K562 (cell line): ENCODE measurements around the gene LDLRAD3. TPM values are rescaled to one million over a fixed set of nuclear protein-coding genes. Genes with fewer than 3 reads are reported as not detected.

ENCODE experiments used
- ARID1B ChIP-seq: fragments of 450-650 bp; IDR thresholded peaks from 2 replicates; pipeline ENCODE4 v1.6.1; 2016; ENCODE audit warnings: antibody characterized with exemption, mild to moderate bottlenecking, inconsistent platforms
- CBFA2T2 ChIP-seq: fragments of 450-650 bp; conservative IDR thresholded peaks from 2 replicates; pipeline ENCODE4 v1.6.1; 2017; ENCODE audit warnings: mild to moderate bottlenecking
- CBFA2T3 ChIP-seq: fragments of 450-650 bp; IDR thresholded peaks from 2 replicates; pipeline ENCODE4 v1.6.1; 2017
- CTBP1 ChIP-seq: fragments of 450-650 bp; IDR thresholded peaks from 2 replicates; pipeline ENCODE4 v1.6.1; 2016; ENCODE audit warnings: borderline replicate concordance
- ELF4 ChIP-seq: fragments of 450-650 bp; formaldehyde crosslinking; IDR thresholded peaks from 2 replicates; pipeline ENCODE4 v1.4.0; 2022; ENCODE audit warnings: missing genetic modification characterization
- EP300 ChIP-seq: IDR thresholded peaks from 2 replicates; pipeline ENCODE4 v1.6.1; 2012; ENCODE audit warnings: low read length, improper control_type of control experiment
- FOSL1 ChIP-seq: fragments of 200-800 bp; sonication (Bioruptor generic); conservative IDR thresholded peaks from 2 replicates; pipeline ENCODE4 v1.6.1; 2016; ENCODE audit warnings: missing genetic modification characterization, missing compliant biosample characterization
- GATA2 ChIP-seq: sonication (generic); formaldehyde crosslinking; IDR thresholded peaks from 2 replicates; pipeline ENCODE4 v1.4.0; 2020; ENCODE audit warnings: mild to moderate bottlenecking, missing genetic modification reagents
- HDAC1 ChIP-seq, 2 experiments: fragments of 450-650 bp; IDR thresholded peaks; 2 replicates each; pipeline ENCODE4 v1.6.1; 2016 to 2017; ENCODE audit warnings: inconsistent platforms in 1 of 2, mild to moderate bottlenecking in 1 of 2, moderate library complexity in 1 of 2
- KDM1A ChIP-seq, 2 experiments: fragments of 450-650 bp; IDR thresholded peaks; 2 replicates each; pipeline ENCODE4 v1.6.1; 2016; ENCODE audit warnings: mild to moderate bottlenecking in 2 of 2
- KLF10 ChIP-seq: fragments of 250-450 bp; sonication (Bioruptor Pico); IDR thresholded peaks from 2 replicates; pipeline ENCODE4 v1.6.1; 2021; ENCODE audit warnings: matching md5 sums
- LEF1 ChIP-seq: fragments of 450-650 bp; IDR thresholded peaks from 2 replicates; pipeline ENCODE4 v1.6.1; 2016; ENCODE audit warnings: mild to moderate bottlenecking
- MECOM ChIP-seq: fragments of 250-450 bp; sonication (Bioruptor Pico); IDR thresholded peaks from 2 replicates; pipeline ENCODE4 v1.8.0; 2022; ENCODE audit warnings: inconsistent platforms
- NCOA1 ChIP-seq: fragments of 450-650 bp; IDR thresholded peaks from 2 replicates; pipeline ENCODE4 v1.6.1; 2016; ENCODE audit warnings: low read depth
- NCOR1 ChIP-seq: fragments of 450-650 bp; IDR thresholded peaks from 2 replicates; pipeline ENCODE4 v1.6.1; 2016; ENCODE audit warnings: mild to moderate bottlenecking, moderate library complexity
- NFIC ChIP-seq: fragments of 450-650 bp; IDR thresholded peaks from 2 replicates; pipeline ENCODE4 v1.6.1; 2017; ENCODE audit warnings: mild to moderate bottlenecking, inconsistent platforms
- NFRKB ChIP-seq: fragments of 450-650 bp; IDR thresholded peaks from 2 replicates; pipeline ENCODE4 v1.6.1; 2016; ENCODE audit warnings: low read depth
- NR2C1 ChIP-seq, 2 experiments: fragments of 450-650 bp; IDR thresholded peaks; 2 replicates each; pipeline ENCODE4 v1.6.1; 2017; ENCODE audit warnings: mild to moderate bottlenecking in 2 of 2, antibody characterized with exemption in 1 of 2, inconsistent platforms in 1 of 2, missing compliant biosample characterization in 1 of 2, missing genetic modification characterization in 1 of 2
- SMARCA4 ChIP-seq: fragments of 450-650 bp; IDR thresholded peaks from 2 replicates; pipeline ENCODE4 v1.6.1; 2016
- TCF3 ChIP-seq: sonication (generic); formaldehyde crosslinking; IDR thresholded peaks from 2 replicates; pipeline ENCODE4 v1.4.0; 2020; ENCODE audit warnings: mild to moderate bottlenecking, missing genetic modification reagents
- TRIM24 ChIP-seq, 2 experiments: fragments of 450-650 bp; IDR thresholded peaks; 2 replicates each; pipeline ENCODE4 v1.6.1; 2016
- ZFP30 ChIP-seq: fragments of 250-450 bp; sonication (Bioruptor Pico); IDR thresholded peaks from 2 replicates; pipeline ENCODE4 v1.8.0; 2022; ENCODE audit warnings: moderate library complexity, mild to moderate bottlenecking, inconsistent platforms, borderline replicate concordance
- polyA plus RNA-seq, 8 experiments: library from polyadenylated mRNA; depleted of rRNA in 4 of 8; stranded (reverse) in 5 of 8; unstranded in 3 of 8; fragments of >200 nt; fragmentation: Nextera tagmentation in 2 of 8; fragmentation: Illumina TruSeq in 1 of 8; extraction: Ambion mirVana in 2 of 8; extraction: Trizol in 1 of 8; gene quantifications; 2 replicates each; pipeline versions ENCODE4 v1.2.1 to v1.2.3, GENCODE V29; 2011 to 2014; ENCODE audit warnings: inconsistent platforms in 1 of 8, missing spikeins in 1 of 8
- total RNA-seq, 7 experiments: library from RNA; depleted of rRNA in 6 of 7; stranded (reverse); fragments of >200 nt in 6 of 7; fragmentation: Illumina TruSeq in 2 of 7; extraction: Trizol in 2 of 7; gene quantifications; 2 replicates each; pipeline versions ENCODE4 v1.2.1 to v1.2.3, GENCODE V29; 2011 to 2021; ENCODE audit warnings: low replicate concordance in 1 of 7
- TF ChIP-seq, protein P1 (sequence below): fragments of 450-650 bp; IDR thresholded peaks from one replicate; pipeline ENCODE4 v1.6.1; 2018; ENCODE audit warnings: mild to moderate bottlenecking, moderate library complexity; ENCODE audit not compliant: partially characterized antibody
- TF ChIP-seq, protein P2 (sequence below), 2 experiments: fragments of 450-650 bp; IDR thresholded peaks; 2 replicates each; pipeline ENCODE4 v1.6.1; 2018; ENCODE audit warnings: mild to moderate bottlenecking in 2 of 2, low read depth in 1 of 2; ENCODE audit not compliant: partially characterized antibody in 2 of 2
- TF ChIP-seq, protein P3 (sequence below): fragments of 200-800 bp; sonication (Bioruptor generic); IDR thresholded peaks from 2 replicates; pipeline ENCODE4 v1.6.1; 2017; ENCODE audit warnings: missing genetic modification characterization, missing compliant biosample characterization

The LDLRAD3 gene
- total and polyA plus RNA-seq, 9 of the 15 experiments (the other 6 are each of a cell fraction or from before 2014, with no cell fraction given) = 0.73 to 7.2 (median 3.5) TPM

DNA sequence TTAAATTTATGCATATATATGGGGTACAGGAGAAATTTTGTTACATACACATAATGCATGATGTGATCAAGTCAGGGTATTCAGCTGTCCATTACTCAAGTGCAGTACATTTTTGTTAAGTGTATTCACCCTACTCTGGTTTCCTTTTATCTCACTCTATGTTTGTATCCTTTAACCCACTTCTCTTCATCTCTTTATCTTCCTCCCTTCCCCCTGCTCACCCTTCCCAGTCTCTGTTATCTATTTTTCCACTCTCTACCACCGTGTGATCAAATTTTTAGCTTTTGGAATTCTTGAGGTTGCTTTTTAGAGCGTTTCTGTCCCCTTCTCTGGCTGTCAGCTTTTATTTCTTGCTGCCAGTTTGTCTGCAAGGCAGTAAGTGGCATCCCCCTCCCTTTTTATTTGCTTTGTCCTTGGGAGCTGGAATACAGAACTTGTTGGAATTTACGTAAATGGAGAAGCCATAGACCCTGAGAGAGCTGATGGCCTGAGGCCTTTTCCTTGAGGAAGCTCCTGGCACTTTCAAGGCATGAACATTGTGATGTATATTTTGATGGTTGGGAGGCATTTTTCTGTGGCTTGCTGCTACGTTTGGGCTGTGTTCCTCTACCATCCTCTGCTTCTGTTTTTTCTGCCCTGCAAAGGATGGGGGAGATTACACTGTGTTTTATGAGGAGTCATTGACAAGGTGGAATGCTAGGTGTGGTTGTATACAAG, 148.6 kb downstream of the LDLRAD3 start (continued):
- TF ChIP-seq, protein P1, sequence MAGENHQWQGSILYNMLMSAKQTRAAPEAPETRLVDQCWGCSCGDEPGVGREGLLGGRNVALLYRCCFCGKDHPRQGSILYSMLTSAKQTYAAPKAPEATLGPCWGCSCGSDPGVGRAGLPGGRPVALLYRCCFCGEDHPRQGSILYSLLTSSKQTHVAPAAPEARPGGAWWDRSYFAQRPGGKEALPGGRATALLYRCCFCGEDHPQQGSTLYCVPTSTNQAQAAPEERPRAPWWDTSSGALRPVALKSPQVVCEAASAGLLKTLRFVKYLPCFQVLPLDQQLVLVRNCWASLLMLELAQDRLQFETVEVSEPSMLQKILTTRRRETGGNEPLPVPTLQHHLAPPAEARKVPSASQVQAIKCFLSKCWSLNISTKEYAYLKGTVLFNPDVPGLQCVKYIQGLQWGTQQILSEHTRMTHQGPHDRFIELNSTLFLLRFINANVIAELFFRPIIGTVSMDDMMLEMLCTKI = no peak
- TF ChIP-seq CBFA2T2 (peak; percentile 57), KLF10 (no peak), NCOR1 (peak; percentile 73), KDM1A (IDR thresholded peaks at IDR 0.05) (peak; percentile 71 to 75), FOSL1 (tag) (no peak), LEF1 (peak; percentile 85; the same call in 1 of the 2 replicates), CTBP1 (peak; percentile 67), EP300 (peak; percentile 66), ZFP30 (CRISPR knock-in tag) (no peak), NR2C1 (IDR thresholded peaks at IDR 0.05) (0 out of 2 replicates have a peak, but pooled peaks have one; percentile 19), NR2C1 (tag; IDR thresholded peaks at IDR 0.05) (peak; percentile 56), NFRKB (0 out of 2 replicates have a peak, but pooled peaks have one; percentile 51), NCOA1 (no peak), NFIC (peak; percentile 17; the same call in 1 of the 2 replicates), SMARCA4 (peak; percentile 79), ELF4 (peak; percentile 73), GATA2 (CRISPR knock-in tag) (no peak), ARID1B (peak; percentile 84), HDAC1 (IDR thresholded peaks at IDR 0.05) (peak in 1 of 2 experiments; percentile 73; a peak in 2 of 4 replicates), TRIM24 (IDR thresholded peaks at IDR 0.05) (peak in 1 of 2 experiments; percentile 68; a peak in 2 of 4 replicates), TCF3 (CRISPR knock-in tag) (0 out of 2 replicates have a peak, but pooled peaks have one; percentile 33), CBFA2T3 (peak; percentile 84), MECOM (CRISPR knock-in tag) (peak; percentile 75)
- TF ChIP-seq, protein P2, sequence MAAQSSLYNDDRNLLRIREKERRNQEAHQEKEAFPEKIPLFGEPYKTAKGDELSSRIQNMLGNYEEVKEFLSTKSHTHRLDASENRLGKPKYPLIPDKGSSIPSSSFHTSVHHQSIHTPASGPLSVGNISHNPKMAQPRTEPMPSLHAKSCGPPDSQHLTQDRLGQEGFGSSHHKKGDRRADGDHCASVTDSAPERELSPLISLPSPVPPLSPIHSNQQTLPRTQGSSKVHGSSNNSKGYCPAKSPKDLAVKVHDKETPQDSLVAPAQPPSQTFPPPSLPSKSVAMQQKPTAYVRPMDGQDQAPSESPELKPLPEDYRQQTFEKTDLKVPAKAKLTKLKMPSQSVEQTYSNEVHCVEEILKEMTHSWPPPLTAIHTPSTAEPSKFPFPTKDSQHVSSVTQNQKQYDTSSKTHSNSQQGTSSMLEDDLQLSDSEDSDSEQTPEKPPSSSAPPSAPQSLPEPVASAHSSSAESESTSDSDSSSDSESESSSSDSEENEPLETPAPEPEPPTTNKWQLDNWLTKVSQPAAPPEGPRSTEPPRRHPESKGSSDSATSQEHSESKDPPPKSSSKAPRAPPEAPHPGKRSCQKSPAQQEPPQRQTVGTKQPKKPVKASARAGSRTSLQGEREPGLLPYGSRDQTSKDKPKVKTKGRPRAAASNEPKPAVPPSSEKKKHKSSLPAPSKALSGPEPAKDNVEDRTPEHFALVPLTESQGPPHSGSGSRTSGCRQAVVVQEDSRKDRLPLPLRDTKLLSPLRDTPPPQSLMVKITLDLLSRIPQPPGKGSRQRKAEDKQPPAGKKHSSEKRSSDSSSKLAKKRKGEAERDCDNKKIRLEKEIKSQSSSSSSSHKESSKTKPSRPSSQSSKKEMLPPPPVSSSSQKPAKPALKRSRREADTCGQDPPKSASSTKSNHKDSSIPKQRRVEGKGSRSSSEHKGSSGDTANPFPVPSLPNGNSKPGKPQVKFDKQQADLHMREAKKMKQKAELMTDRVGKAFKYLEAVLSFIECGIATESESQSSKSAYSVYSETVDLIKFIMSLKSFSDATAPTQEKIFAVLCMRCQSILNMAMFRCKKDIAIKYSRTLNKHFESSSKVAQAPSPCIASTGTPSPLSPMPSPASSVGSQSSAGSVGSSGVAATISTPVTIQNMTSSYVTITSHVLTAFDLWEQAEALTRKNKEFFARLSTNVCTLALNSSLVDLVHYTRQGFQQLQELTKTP (IDR thresholded peaks at IDR 0.05; ENCODE audit: low read depth in 1 of 2, partially characterized antibody in 2 of 2) = peak in 1 of 2 experiments; percentile 43
- TF ChIP-seq, protein P3, sequence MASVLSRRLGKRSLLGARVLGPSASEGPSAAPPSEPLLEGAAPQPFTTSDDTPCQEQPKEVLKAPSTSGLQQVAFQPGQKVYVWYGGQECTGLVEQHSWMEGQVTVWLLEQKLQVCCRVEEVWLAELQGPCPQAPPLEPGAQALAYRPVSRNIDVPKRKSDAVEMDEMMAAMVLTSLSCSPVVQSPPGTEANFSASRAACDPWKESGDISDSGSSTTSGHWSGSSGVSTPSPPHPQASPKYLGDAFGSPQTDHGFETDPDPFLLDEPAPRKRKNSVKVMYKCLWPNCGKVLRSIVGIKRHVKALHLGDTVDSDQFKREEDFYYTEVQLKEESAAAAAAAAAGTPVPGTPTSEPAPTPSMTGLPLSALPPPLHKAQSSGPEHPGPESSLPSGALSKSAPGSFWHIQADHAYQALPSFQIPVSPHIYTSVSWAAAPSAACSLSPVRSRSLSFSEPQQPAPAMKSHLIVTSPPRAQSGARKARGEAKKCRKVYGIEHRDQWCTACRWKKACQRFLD (CRISPR knock-in tag) = 0 out of 2 replicates have a peak, but pooled peaks have one; percentile 52
